Activated CD8-positive, alpha-beta memory T cell treated with anti-CD3 and anti-CD28 coated beads, Interleukin-2, amount 50 U/mL, for 1 hour (primary cell): Measurements from ENCODE around the gene AIM2.

ENCODE experiments used
- DNase-seq: peaks from one replicate; pipeline ENCODE4 v3.0.0-alpha.2; 2020; ENCODE audit errors: extremely low read depth

Gene AIM2

DNA sequence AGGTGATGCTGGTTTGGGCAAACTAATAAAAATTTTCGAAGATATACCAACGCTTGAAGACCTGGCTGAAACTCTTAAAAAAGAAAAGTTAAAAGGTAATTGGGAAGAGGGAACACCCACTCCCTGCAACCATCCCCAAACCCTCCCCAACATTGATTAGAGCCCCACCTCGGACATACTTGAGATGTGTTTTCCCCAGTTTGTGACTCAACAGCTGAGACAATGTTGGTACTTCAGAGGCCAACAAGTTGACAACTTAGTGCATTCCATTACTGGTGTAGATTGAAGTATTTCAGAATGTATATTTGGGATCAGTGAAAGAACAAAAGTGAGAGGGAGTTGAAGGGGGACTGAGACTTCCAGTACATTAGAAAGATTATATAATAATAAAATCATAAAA, 61.7 kb downstream of the AIM2 start:
- no peak for DNase-seq

DNA sequence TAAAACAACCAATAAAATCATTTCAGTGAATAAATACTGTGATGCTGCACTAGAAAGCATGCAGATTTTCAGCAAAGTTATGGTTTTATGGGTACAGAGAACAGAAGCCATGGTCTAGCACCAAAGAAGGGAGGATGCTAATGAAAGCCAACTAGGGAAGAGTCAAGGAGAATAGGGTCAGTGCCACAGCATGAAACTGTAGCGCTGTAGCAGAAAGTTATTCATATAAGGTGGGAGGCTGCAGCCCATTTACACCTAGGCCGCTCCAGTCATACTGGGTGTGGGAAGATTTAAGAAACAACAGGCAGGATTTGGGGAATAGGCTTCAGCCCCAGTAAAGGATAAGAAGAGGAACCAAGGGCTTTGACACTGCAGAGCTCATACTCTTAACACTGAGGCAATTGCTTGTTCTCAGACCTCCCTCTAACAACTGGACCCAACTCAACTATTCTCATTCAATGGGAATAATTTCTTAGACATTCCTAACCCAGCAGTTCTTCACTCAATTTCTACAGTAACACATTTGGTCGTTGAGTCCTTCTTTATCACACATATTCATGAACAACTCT, 62.5 kb downstream of the AIM2 start:
- DNase-seq = no peak

DNA sequence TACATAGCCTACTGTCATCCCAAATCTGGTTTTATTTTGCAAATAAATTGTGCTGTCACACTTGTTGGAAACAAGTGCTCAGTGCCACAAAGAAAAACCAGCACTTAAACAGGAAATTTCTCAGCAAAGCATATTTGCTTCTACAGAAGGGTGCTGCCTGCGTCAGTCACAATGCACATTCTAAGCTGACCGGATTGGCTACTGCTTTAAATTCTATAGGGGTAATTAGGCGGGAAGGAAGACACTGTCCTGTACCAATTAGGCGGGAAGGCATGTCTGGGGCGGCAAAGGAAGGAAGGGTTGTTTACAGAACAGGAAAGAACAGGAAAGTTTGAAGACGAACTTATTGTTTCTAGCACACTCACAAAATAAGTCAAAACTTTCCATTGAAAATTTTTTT, 64.1 kb downstream of the AIM2 start:
- no peak for DNase-seq
